Hepatocyte (in vitro differentiated cells): ENCODE results near the gene RABGAP1L.

Experiments
- EZH2phosphoT487 ChIP-seq: fragments of 200-600 bp; sonication (generic); IDR thresholded peaks from one replicate; pipeline ENCODE4 v1.6.1; 2018; ENCODE audit warnings: antibody characterized with exemption, mild to moderate bottlenecking, low read depth, moderate library complexity; ENCODE audit not compliant: unreplicated experiment, severe bottlenecking
- TF ChIP-seq, protein P1 (sequence below): fragments of 200-600 bp; sonication (generic); IDR thresholded peaks from 2 replicates; pipeline ENCODE4 v1.5.1; 2016; ENCODE audit warnings: antibody characterized with exemption, mild to moderate bottlenecking; ENCODE audit not compliant: poor library complexity

- TF ChIP-seq, protein P1, sequence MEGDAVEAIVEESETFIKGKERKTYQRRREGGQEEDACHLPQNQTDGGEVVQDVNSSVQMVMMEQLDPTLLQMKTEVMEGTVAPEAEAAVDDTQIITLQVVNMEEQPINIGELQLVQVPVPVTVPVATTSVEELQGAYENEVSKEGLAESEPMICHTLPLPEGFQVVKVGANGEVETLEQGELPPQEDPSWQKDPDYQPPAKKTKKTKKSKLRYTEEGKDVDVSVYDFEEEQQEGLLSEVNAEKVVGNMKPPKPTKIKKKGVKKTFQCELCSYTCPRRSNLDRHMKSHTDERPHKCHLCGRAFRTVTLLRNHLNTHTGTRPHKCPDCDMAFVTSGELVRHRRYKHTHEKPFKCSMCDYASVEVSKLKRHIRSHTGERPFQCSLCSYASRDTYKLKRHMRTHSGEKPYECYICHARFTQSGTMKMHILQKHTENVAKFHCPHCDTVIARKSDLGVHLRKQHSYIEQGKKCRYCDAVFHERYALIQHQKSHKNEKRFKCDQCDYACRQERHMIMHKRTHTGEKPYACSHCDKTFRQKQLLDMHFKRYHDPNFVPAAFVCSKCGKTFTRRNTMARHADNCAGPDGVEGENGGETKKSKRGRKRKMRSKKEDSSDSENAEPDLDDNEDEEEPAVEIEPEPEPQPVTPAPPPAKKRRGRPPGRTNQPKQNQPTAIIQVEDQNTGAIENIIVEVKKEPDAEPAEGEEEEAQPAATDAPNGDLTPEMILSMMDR = no peak
- TF ChIP-seq EZH2phosphoT487 = no peak
Observed at GRCh38 chr1:174401075-174401474, 241.8 kb downstream of the RABGAP1L start.
